HepG2 (cell line): Measurements from ENCODE around the gene KAZALD1. TPM values are rescaled to one million over a fixed set of nuclear protein-coding genes. Genes with fewer than 3 reads are reported as not detected.

ENCODE experiments used
- CREM ChIP-seq, 2 experiments: sonication (generic) in 1 of 2; formaldehyde crosslinking in 1 of 2; IDR thresholded peaks; 2 replicates each; pipeline versions ENCODE4 v1.4.0 to v1.6.1; 2016 to 2020; ENCODE audit warnings: antibody characterized with exemption in 1 of 2, mild to moderate bottlenecking in 1 of 2, missing genetic modification reagents in 1 of 2
- DDIT3 ChIP-seq: sonication (generic); formaldehyde crosslinking; IDR thresholded peaks from 2 replicates; pipeline ENCODE4 v1.4.0; 2020; ENCODE audit warnings: mild to moderate bottlenecking, missing genetic modification reagents
- ETV5 ChIP-seq: IDR thresholded peaks from 2 replicates; pipeline ENCODE4 v1.6.1; 2018; ENCODE audit warnings: missing biosample characterization, missing genetic modification reagents, inconsistent platforms, borderline replicate concordance
- GATAD2A ChIP-seq: IDR thresholded peaks from 2 replicates; pipeline ENCODE4 v1.6.1; 2016
- GLMP ChIP-seq: sonication (generic); formaldehyde crosslinking; IDR thresholded peaks from 2 replicates; pipeline ENCODE4 v1.9.0; 2021; ENCODE audit warnings: missing genetic modification reagents, mild to moderate bottlenecking, borderline replicate concordance
- JDP2 ChIP-seq: sonication (generic); formaldehyde crosslinking; IDR thresholded peaks from 2 replicates; pipeline ENCODE4 v1.8.1; 2022; ENCODE audit warnings: missing genetic modification reagents, borderline replicate concordance
- KDM2A ChIP-seq: sonication (generic); formaldehyde crosslinking; IDR thresholded peaks from 2 replicates; pipeline ENCODE4 v1.4.0; 2020; ENCODE audit warnings: low read depth, missing genetic modification reagents, borderline replicate concordance
- NFKBIZ ChIP-seq: IDR thresholded peaks from 2 replicates; pipeline ENCODE4 v1.6.1; 2018; ENCODE audit warnings: missing genetic modification reagents, missing compliant biosample characterization
- PLSCR1 ChIP-seq: sonication (generic); formaldehyde crosslinking; IDR thresholded peaks from 2 replicates; pipeline ENCODE4 v1.5.0; 2020; ENCODE audit warnings: missing genetic modification reagents, mild to moderate bottlenecking, borderline replicate concordance
- SP1 ChIP-seq, 2 experiments: fragments of 450-650 bp in 1 of 2; sonication (generic) in 1 of 2; formaldehyde crosslinking in 1 of 2; IDR thresholded peaks; 2 replicates each; pipeline versions ENCODE4 v1.4.0 to v1.6.1; 2016 to 2020; ENCODE audit warnings: missing genetic modification reagents in 1 of 2
- TARDBP ChIP-seq: sonication (generic); formaldehyde crosslinking; IDR thresholded peaks from 2 replicates; pipeline ENCODE4 v1.8.0; 2022; ENCODE audit warnings: mild to moderate bottlenecking, missing genetic modification reagents
- TCF7 ChIP-seq: sonication (generic); IDR thresholded peaks from 2 replicates; pipeline ENCODE4 v1.6.1; 2016; ENCODE audit warnings: antibody characterized with exemption, low read depth
- YEATS2 ChIP-seq: sonication (generic); formaldehyde crosslinking; IDR thresholded peaks from 2 replicates; pipeline ENCODE4 v1.4.0; 2020; ENCODE audit warnings: missing genetic modification reagents, borderline replicate concordance
- ZBTB4 ChIP-seq: sonication (generic); formaldehyde crosslinking; IDR thresholded peaks from 2 replicates; pipeline ENCODE4 v1.4.0; 2020; ENCODE audit warnings: missing genetic modification reagents, mild to moderate bottlenecking, borderline replicate concordance
- ZBTB44 ChIP-seq: sonication (generic); formaldehyde crosslinking; IDR thresholded peaks from 2 replicates; pipeline ENCODE4 v1.4.0; 2020; ENCODE audit warnings: missing genetic modification reagents
- ZNF17 ChIP-seq: sonication (generic); formaldehyde crosslinking; IDR thresholded peaks from 2 replicates; pipeline ENCODE4 v1.5.0; 2020; ENCODE audit warnings: mild to moderate bottlenecking, missing genetic modification reagents
- ZNF503 ChIP-seq: sonication (generic); formaldehyde crosslinking; IDR thresholded peaks from 2 replicates; pipeline ENCODE4 v1.4.0; 2020; ENCODE audit warnings: missing genetic modification reagents
- ZNF546 ChIP-seq: sonication (generic); formaldehyde crosslinking; conservative IDR thresholded peaks from 2 replicates; pipeline ENCODE4 v1.8.1; 2023; ENCODE audit warnings: mild to moderate bottlenecking, missing genetic modification reagents
- ZNF552 ChIP-seq: sonication (generic); formaldehyde crosslinking; IDR thresholded peaks from 2 replicates; pipeline ENCODE4 v1.9.0; 2022; ENCODE audit warnings: missing genetic modification reagents, mild to moderate bottlenecking, borderline replicate concordance
- ZSCAN20 ChIP-seq: sonication (generic); formaldehyde crosslinking; IDR thresholded peaks from 2 replicates; pipeline ENCODE4 v1.4.0; 2020; ENCODE audit warnings: missing genetic modification reagents, mild to moderate bottlenecking, borderline replicate concordance
- polyA plus RNA-seq, 8 experiments: library from polyadenylated mRNA; depleted of rRNA in 3 of 8; stranded (reverse) in 7 of 8; unstranded in 1 of 8; fragments of >200 nt; fragmentation: Illumina TruSeq in 4 of 8; extraction: Trizol in 4 of 8; gene quantifications; 2 replicates each; pipeline versions ENCODE4 v1.2.1 to v1.2.3, GENCODE V29; 2011 to 2016; ENCODE audit warnings: low read depth in 4 of 8, missing spikeins in 1 of 8, mixed read lengths in 1 of 8; ENCODE audit not compliant: insufficient read depth in 1 of 8
- total RNA-seq, 5 experiments: library from RNA; depleted of rRNA; stranded (reverse); fragments of >200 nt; fragmentation: Illumina TruSeq; extraction: Trizol; gene quantifications; 2 replicates each; pipeline ENCODE4 v1.2.3, GENCODE V29; 2016; ENCODE audit warnings: low read depth in 1 of 5

Gene KAZALD1
- total and polyA plus RNA-seq, 2 of the 13 experiments (the other 11 are each of a cell fraction or from before 2014, with no cell fraction given): 16.7 to 27.7 TPM

- TF ChIP-seq ZBTB4 (no peak), DDIT3 (no peak), YEATS2 (CRISPR knock-in tag) (0 out of 2 replicates have a peak, but pooled peaks have one; percentile 14), TARDBP (CRISPR knock-in tag) (0 out of 2 replicates have a peak, but pooled peaks have one; percentile 24), JDP2 (no peak), ZNF552 (CRISPR knock-in tag) (0 out of 2 replicates have a peak, but pooled peaks have one; percentile 17), ZNF503 (CRISPR knock-in tag) (no peak), PLSCR1 (CRISPR knock-in tag) (no peak), CREM (IDR thresholded peaks at IDR 0.05) (no peak), CREM (CRISPR knock-in tag; IDR thresholded peaks at IDR 0.05) (no peak), KDM2A (CRISPR knock-in tag) (no peak), ZSCAN20 (CRISPR knock-in tag) (no peak), ZNF546 (CRISPR knock-in tag) (0 out of 2 replicates have a peak, but pooled peaks have one; percentile 9), SP1 (IDR thresholded peaks at IDR 0.05) (no peak), SP1 (CRISPR knock-in tag; IDR thresholded peaks at IDR 0.05) (no peak), ETV5 (CRISPR knock-in tag) (no peak), TCF7 (no peak), ZBTB44 (CRISPR knock-in tag) (no peak), NFKBIZ (CRISPR knock-in tag) (no peak), ZNF17 (no peak), GLMP (CRISPR knock-in tag) (no peak), GATAD2A (0 out of 2 replicates have a peak, but pooled peaks have one; percentile 6)
Measured at GRCh38 chr10:101032637-101033224, 29.1 kb upstream of the KAZALD1 start (continued).
